HG03066 (cell line): Measurements from ENCODE around the gene GRIN2C.

Experiments
- ATAC-seq: cut with Tn5 transposase; IDR thresholded peaks from one replicate; pipeline ENCODE4 v1.9.1; 2021; ENCODE audit warnings: low read depth; ENCODE audit not compliant: unreplicated experiment

GRIN2C gene

DNA sequence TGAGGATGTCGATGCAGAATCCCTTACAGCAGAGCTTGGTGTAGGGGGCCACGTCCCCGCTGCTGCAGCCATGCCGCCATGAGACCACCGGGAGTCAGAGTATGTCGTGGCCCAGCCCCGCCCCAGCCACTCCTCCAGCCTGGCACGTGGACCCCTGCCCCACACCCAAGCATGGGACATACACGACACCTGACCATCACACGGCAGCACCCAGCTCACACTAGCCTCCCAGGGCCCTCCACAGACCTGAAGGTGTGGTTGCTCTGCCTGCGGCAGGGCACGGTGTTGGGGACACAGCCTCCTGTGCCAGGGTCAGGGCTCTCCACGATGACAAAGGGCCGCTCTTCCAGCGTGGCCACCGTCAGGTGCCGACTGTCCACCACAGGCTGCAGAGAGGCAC is 9.4 kb downstream of the GRIN2C start:
- no peak for ATAC-seq

DNA sequence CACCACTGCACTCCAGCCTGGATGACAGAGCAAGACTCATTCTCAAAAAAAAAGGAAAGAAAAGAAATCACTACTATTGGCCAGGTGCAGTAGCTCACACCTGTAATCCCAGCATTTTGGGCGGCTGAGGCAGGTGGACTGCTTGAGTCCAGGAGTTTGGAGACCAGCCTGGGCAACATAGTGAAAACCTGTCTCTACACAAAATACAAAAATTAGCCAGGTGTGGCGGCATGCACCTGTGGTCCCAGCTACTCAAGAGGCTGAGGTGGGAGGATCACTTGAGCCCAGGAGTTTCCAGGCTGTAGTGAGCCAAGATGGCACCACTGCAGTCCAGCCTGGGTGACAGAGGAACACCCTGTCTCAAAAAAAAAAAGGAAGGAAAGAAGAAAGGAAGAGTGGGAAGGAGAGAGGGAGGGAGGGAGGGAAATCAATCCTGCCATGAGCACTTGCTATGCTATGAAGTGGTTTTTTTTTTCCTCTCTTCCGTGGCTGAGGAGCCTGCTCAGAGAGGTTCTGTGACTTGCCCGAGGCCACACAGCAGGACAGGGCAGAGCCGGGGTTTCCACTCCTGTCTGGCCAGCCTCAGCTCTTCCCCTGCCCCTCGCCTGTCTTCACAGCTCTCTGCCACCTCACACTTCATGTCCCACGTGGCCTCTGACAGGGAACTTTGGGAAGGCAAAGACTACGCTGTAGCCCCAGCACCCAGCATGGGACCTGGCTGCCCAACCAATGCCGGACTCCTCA is 10.9 kb downstream of the GRIN2C start:
- no peak for ATAC-seq

DNA sequence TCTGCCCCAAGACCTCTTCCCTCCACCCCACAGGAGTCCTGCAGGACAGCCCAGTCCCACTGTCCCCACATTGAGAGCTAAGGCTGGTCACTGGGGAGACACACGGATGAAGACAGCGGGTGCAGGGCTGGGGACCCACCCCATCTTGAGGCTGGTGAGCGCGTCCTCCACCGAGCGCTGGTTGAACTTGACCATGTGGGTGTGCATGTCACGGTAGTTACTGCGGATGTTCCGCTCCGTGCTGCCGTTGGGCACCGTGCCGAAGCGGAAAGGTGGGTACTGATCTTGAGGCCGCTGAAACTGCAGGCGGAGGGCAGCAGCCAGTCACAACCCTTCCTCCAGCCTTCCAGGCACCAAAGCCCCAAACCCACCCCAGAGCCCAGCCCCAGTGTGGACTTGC is 13.1 kb downstream of the GRIN2C start:
- ATAC-seq: no peak

DNA sequence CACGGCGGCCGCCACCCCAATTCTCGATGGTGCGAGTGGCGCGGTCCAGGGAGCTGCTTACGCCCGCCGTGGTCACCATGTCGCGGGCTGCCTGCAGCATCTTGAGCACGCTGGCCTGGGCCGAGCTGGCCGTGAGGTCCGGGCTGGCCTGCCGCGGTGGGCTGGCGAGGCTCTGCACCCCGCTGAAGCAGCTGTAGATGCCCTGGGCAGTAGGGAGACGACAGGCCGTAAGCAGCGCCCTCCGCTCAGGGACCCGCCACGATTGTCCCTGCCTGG is 16.4 kb downstream of the GRIN2C start:
- no peak for ATAC-seq

DNA sequence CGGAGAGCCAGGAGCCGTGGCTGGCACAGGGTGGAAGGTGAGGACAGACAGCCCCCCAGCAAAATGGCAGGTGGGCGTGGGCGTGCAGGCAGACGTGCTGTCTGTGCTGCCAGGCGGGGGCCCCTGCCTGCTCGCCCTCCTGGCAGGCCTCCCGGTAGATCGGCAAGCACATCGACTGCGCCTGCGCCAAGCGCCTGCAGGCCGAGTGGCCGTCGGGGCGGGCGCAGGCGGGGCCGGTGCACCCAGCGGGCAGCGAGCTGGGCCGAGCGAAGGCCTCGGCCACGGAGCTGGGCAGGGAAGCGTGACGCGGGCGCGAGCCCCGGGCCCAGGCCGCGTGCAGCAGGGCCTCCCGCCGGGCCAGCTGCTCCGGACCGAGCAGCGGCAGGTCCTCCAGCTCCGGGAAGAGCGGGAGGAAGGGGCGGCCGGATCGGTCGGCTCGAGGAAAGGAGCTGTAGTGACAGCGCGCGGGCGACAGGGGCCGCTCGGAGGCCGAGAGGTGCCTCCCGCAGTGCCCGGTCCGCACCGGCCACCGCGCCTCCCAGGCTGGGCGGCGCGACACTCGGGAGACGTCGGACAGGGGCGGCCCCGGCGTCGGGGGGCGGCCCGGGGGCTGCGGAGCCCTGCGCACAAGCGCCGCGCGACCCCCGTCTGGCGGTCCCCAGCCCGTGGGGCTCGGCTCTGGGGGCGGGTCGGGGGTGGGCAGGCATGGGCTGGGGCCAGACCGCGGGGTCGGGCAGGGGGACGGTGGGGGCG is 16.9 kb downstream of the GRIN2C start:
- no peak for ATAC-seq

DNA sequence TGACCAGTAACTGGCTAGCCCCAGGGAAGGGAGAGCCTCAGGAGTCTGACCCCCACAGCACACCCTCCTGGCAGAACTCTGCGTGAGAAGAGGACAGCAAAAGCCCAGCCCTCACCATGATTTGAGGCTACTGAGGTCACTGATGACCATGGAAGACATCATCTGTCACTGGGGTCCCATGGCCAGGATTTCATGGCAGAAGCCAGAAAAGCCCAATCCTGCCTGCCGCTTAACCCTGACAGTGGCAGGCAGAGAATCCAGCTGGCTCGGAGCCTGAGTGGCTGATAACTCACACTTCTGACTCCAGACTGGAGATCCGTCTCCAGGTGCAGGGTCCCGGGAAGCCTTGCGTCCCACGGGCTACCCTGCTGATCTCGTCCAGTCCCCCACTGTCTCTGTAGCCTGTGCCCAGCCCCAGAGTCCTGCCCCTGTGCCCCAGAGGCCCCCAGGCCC is 17.5 kb downstream of the GRIN2C start:
- ATAC-seq: no peak

DNA sequence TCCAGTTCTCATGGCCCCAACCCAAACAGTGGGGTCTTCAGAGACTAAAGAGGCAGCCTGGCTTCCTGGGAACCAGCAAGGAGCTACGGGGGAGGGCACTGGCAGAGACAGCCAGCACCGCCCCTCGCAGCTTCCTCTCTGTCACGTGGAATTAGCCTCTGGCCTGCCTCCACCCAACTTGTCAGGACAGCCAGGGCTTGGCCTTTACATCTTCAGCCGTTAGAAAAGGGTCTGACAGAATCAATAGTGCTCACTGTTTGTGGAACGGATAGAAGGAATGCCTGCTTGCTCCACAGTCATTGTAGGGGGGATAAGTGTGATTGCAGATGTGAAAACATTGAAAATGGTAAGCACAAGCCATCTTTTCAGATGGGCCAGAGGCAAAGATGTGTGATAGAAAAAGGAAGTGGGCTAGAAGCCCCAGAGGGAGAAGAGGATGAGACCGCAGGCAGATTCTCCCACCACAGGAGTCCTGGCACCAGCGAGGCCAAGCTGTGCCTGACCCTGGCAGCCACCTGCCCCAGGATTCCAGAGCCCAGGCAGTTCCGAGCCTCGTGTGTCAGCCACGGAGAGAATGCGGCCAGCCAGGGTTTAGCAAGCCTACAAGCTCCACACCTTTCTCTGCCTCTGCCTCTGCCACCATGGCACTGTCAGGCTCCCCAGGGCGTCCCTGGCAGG is 18.6 kb downstream of the GRIN2C start:
- ATAC-seq: no peak

DNA sequence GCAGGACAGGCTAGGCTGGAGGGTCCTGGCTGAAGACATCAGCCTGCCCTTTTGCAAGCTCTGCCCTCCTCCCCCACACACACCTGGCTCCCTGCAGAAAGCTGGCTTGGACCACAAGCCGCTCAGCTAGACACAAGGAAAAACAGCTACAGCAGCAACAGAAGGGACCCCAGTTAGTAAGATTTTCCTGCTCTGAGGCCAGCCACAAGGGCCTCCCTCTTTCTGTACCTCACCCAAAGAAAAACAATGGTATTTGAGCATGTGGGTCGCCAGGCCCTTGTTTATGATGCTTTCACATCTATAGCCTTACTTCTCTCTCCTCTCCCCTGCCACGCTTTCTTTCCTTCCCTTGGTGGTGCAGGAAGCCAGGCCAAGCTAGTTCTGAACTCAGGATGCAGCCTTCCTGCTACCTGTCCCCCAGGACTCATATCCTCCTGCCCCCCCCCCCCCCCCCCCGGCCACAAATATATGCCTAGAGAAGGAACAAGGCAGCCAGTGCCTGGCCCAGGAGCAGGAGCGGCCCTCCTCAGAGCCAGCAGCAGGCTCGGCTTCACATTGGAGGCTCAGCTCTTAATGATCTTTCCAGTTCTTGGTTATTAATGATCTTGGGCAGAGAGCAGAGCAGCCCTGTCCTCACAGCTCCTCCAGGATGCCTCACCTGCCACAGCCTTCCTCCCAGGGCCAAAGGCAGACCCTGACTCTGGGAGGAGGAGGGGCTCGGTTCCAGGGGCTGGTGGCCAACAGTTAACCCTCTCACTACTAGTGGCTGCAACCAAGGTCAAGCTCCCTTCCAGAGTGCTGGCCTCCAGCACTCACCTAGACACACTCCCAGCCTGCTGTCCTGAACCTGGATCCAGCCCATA is 19.5 kb downstream of the GRIN2C start:
- ATAC-seq: no peak

DNA sequence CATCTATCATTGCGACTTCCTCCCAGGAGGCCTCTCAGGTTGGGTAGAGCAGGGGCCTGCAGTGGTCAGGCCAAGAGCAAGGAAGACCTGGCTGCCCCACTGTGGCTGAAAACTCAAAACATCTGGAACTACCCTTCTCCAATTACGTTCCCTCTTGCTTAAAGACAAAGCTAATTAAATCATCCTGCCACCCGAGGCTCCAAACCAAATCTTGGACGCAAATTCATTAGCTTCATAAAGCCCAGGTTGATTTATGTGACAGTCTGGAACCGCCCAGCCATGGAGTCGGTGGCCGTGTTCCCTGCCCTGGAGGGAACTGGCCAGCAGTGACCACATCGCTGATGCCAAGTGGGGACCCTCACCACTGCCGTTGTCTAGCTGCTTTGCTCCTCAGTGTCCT is 21.4 kb downstream of the GRIN2C start:
- ATAC-seq: no peak

DNA sequence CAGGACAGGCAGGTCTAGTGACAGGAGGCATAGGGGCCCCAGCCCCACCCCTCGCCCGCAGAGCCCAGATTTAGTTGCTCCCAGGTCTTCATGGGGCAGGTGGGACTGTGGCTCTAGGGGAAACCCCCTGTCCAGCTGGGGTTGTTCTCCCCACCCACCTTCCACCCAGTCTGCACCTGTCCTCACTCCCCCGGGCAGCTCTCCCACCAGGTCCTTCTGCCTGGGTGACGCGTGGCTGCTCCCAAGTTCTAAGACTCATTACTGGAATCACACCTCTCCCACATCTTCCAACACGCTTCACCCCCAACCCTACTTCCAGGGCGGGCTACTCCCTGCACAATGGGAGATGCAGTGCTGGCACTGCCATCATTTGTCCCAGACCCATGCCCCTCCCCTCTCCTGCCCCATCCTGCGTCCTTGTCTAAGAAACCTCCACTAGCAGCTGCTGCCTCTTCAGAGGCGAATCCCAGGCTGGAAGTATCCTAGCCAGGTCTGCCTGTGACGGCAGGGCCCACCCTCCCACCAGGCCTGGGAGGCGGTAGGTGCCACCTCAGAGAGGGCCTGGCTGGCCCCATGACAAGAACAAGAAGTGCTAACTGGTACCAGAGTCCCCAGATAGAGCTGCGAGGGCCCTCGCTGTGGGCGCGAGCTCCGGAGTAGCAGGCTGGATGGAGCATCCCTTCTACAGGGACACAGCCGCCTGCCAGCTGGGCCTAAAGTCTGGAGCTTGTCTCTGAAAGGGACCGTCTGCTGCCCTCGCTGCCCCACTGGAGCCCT is 22.8 kb downstream of the GRIN2C start:
- no peak for ATAC-seq

DNA sequence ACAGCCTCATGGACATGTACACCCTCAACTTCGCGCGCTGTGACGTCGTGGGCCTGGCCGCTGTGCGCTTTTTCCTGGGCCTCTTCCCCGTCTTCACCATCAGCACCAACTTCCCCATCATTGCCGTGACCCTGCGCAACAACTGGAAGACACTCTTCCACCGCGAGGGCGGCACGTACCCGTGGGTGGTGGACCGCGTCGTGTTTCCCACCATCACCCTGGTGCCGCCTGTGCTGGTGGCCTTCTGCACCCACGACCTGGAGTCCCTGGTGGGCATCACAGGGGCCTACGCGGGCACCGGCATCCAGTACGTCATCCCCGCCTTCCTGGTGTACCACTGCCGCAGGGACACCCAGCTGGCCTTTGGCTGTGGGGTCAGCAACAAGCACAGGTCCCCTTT is 23.5 kb downstream of the GRIN2C start:
- no peak for ATAC-seq

DNA sequence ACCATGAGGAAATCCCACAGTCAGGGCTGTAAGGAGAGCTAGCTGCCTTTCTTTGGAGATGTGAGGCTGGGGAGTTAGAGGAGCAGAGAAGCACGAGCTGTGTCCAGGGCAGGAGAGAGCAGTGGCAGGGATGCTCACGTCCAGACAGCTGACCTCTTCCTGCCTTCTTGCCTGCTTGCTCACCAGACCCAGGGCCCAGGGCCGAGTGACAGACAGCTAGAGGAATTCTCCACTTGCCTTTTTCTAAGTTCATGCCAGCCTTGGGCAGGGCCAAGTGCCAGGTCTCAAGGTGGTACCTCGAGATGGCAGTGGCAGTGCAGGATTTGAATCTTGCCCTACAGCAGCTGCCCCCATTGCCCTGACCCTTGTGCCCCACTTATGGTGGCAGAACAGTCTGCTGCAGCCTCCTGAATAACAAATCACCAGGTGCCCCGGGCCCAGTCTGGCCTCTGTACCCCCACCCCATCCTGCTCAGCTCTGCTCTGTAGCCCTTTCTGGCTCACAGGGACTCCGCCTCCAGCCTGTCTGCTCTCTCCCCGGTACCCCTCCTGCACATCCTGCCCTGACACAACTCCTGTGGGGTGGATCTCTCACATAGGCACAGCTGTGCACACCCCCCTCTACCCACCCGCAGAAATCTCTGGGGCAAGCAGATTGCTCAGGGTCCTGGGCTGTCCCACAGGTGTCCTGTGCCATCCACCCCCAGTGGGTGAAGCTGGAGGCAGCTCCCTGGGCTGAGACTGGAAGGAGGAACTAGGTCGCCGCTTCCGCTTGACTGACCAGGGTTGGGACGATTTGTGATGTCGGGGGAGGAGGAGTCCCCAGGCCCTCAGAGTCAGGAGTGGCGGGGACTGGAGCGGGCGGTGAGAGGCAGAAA is 25.9 kb downstream of the GRIN2C start:
- peak; percentile 74 for ATAC-seq

DNA sequence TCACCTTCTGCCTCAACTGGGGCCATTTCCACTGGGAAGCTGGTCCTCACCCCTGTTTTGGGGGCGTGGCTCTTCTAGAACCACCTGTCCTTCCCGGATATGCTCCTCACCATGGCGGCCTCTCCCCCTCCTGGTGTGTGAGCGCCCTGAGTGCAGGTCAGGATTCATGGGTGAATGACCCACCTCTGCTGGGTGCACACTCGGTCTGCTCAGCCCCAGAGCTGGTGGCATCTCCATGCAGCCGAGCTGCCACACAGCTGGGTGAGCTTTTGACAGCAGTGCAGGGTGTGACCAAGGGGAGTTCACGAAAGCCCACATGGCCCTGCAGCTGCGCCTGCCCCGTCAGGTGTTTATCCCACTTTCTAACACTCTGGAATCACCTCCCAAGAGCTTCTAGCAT is 27.3 kb downstream of the GRIN2C start:
- ATAC-seq: no peak

DNA sequence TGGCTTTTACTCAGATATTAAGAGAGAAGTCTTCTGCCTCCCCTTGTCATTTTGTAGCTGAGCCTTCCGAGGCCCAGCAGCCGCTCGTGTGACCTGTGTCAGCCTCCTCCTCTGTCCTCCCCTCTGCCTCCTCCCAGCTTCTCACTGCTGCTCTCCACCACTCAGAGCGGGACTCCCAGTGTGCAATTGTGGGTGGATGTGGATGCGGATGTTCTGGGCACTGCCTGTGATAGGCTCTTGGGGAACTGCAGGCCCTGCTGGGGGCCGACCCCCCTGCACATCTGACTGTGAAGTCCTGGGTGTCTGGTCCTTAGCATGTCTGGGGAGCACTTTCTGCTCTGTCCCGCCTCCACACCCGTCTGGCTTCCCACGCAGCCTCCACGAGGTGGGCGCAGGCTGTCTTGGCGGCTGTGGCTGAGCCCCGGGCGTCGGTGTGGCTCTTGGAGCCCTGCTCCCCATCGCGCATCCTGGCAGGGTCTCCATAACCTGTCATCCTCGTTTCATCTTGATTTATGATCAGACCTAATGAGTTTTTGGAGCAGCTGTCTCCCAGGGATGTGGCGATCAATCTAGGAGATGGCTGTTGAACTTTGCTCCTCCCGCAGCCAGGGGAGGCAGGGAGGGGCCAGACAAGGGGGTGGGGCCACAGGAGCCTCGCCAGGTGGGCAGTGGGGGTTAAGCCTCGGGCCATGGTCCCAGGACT is 28.1 kb downstream of the GRIN2C start:
- ATAC-seq: no peak

DNA sequence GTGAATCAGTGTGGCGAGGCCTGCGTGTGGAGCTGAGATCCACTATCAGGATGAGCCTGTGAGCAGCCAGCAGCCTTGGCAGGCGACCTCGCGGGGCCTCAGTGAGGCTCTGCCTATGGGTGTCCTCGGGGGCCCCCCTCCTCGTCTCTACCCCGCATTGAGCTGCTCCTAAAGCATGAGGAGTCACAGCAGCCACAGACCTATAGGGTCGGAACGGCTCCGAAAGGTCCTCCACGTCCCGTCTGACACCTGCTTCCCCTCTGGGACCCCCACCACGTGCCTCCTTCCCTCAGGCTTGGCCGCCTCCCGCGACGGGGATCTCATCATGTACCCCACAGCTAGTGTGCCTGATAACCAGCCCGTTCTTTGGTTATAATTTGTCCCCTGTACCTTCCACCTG is 28.8 kb downstream of the GRIN2C start:
- no peak for ATAC-seq

DNA sequence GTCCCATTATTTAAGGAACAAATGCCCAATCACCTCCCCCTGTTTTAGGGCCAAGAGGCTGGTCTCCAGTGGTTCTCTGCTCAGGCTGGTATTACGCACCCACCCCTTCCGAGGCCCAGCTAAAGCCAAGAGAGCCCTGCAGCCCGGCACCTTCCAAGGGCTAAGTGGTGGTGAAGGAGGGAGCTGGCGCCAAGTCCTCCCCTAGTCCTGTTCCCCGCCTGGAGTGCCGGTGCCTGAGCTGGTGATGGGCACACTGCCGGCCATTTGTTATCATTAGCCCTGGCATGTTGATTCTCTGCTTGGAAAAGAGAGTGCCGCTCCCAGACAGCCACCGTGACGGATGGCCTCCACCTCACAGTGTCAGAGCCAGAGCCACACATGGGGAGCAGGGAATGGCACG is 31.9 kb downstream of the GRIN2C start:
- no peak for ATAC-seq

DNA sequence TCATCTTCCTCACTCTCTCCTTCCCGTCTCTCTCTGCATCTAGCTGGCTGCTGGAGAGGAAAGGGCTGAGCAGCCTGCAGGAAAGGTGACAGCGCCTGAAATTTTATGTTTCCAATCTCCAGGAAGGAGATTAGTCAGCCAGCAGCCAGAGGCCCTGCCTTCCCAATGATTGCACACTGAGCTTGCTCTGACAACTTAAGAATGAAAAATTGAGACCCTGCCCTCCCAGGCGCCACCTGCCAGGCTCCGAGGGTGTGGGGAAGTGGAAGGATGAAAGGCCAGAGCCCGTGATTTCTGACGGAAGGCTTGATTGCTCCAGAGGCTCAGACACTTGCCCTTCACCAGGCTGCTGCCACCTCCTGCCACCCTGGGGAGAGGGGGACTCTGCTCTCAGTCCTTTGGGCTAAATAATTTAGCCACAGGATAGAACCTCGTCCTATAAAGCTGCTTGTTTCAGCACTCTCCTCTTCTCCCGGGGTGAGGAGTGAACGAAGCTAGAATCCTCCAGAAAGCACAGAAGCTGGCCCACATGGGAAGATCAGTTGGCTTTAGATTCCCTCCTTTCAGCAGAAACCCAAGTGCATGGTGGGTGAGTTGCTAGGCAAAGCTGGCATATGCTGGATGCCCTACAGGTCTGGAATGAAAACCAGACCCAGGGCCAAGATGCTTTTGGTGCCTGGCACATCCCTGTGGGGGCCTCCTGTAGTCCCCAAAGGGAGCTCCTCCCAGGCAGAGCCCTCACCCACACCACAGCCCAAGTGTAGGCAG is 33.5 kb downstream of the GRIN2C start:
- ATAC-seq: no peak
